Neural cell (in vitro differentiated cells): ENCODE data around the gene FBN1. TPM values are rescaled to one million over a fixed set of nuclear protein-coding genes. Genes with fewer than 3 reads are reported as not detected.

Experiments
- H2AFZ ChIP-seq: fragments of 200-600, 300-800 bp; sonication (generic), shearing (Covaris generic); 2 replicates; pipeline ENCODE4 v1.6.0; 2014; ENCODE audit warnings: low read depth, mild to moderate bottlenecking, antibody characterized with exemption, low read length, moderate library complexity
- H3F3A ChIP-seq: fragments of 200-600 bp; shearing (Covaris generic); 2 replicates; pipeline ENCODE4 v1.6.1; 2016; ENCODE audit warnings: mild to moderate bottlenecking, moderate library complexity, mixed read lengths, antibody characterized with exemption, low read length; ENCODE audit not compliant: insufficient read depth, poor library complexity, severe bottlenecking
- H3K27ac ChIP-seq: fragments of 200-600, 300-800 bp; sonication (generic), shearing (Covaris generic); 2 replicates; pipeline ENCODE4 v1.5.1; 2014; ENCODE audit warnings: mild to moderate bottlenecking, low read length, moderate library complexity
- H3K27me3 ChIP-seq: fragments of 300-800, 200-600 bp; sonication (generic), shearing (Covaris generic); 2 replicates; pipeline ENCODE4 v1.6.0; 2014; ENCODE audit warnings: mild to moderate bottlenecking, low read depth, low read length, moderate library complexity; ENCODE audit not compliant: insufficient read depth
- H3K36me3 ChIP-seq: fragments of 300-800, 200-600 bp; sonication (generic), shearing (Covaris generic); 2 replicates; pipeline ENCODE4 v1.5.1; 2014; ENCODE audit warnings: mild to moderate bottlenecking, antibody characterized with exemption, low read length, moderate library complexity; ENCODE audit not compliant: insufficient read depth
- H3K4me2 ChIP-seq: fragments of 300-800, 200-600 bp; sonication (generic), shearing (Covaris generic); 2 replicates; pipeline ENCODE4 v1.6.0; 2014; ENCODE audit warnings: mild to moderate bottlenecking, low read length
- H3K4me3 ChIP-seq: fragments of 300-800, 200-600 bp; sonication (generic), shearing (Covaris generic); 2 replicates; pipeline ENCODE4 v1.5.1; 2014; ENCODE audit warnings: mild to moderate bottlenecking, low read length, moderate library complexity
- H3K79me2 ChIP-seq: fragments of 200-600 bp; shearing (Covaris generic); replicated peaks from 2 replicates; pipeline ENCODE4 v1.6.0; 2014; ENCODE audit warnings: mild to moderate bottlenecking, low read length, moderate library complexity; ENCODE audit not compliant: insufficient read depth
- H3K9ac ChIP-seq: fragments of 300-800, 200-600 bp; sonication (generic), shearing (Covaris generic); 2 replicates; pipeline ENCODE4 v1.6.1; 2016; ENCODE audit warnings: mild to moderate bottlenecking, low read length, mixed read lengths
- H3K9me2 ChIP-seq: fragments of 200-600 bp; shearing (Covaris generic); 2 replicates; pipeline ENCODE4 v1.6.1; 2016; ENCODE audit warnings: mild to moderate bottlenecking, low read length, mixed read lengths; ENCODE audit not compliant: insufficient read depth
- H3K9me3 ChIP-seq: fragments of 200-600, 300-800 bp; sonication (generic), shearing (Covaris generic); 2 replicates; pipeline ENCODE4 v1.6.1; 2016; ENCODE audit warnings: mild to moderate bottlenecking, mixed run types, low read length, moderate library complexity, mixed read lengths
- H4K20me1 ChIP-seq: fragments of 200-600 bp; shearing (Covaris generic); 2 replicates; pipeline ENCODE4 v1.6.1; 2016; ENCODE audit warnings: mild to moderate bottlenecking, mixed run types; ENCODE audit not compliant: insufficient read depth
- EP300 ChIP-seq: fragments of 450-650 bp; conservative IDR thresholded peaks from 2 replicates; pipeline ENCODE4 v1.6.1; 2014; ENCODE audit warnings: antibody characterized with exemption, mild to moderate bottlenecking, moderate library complexity; ENCODE audit not compliant: poor library complexity, severe bottlenecking
- EZH2 ChIP-seq: fragments of 200-600, 300-800 bp; shearing (Covaris generic), sonication (generic); IDR thresholded peaks from 2 replicates; pipeline ENCODE4 v1.6.1; 2014; ENCODE audit warnings: antibody characterized with exemption, low read length, borderline replicate concordance, mild to moderate bottlenecking; ENCODE audit not compliant: insufficient read depth, poor library complexity, severe bottlenecking
- MXI1 ChIP-seq: fragments of 450-650 bp; conservative IDR thresholded peaks from 2 replicates; pipeline ENCODE4 v1.6.1; 2014; ENCODE audit warnings: antibody characterized with exemption, mild to moderate bottlenecking; ENCODE audit not compliant: poor library complexity, severe bottlenecking
- POLR2AphosphoS5 ChIP-seq: IDR thresholded peaks from 2 replicates; pipeline ENCODE4 v1.6.1; 2012
- RAD21 ChIP-seq: fragments of 450-650 bp; conservative IDR thresholded peaks from 2 replicates; pipeline ENCODE4 v1.6.1; 2014; ENCODE audit warnings: antibody characterized with exemption, mild to moderate bottlenecking, moderate library complexity
- SMC3 ChIP-seq: fragments of 450-650 bp; conservative IDR thresholded peaks from 2 replicates; pipeline ENCODE4 v1.6.1; 2014; ENCODE audit warnings: antibody characterized with exemption, mild to moderate bottlenecking, moderate library complexity; ENCODE audit not compliant: poor library complexity
- TAF1 ChIP-seq: IDR thresholded peaks from 2 replicates; pipeline ENCODE4 v1.6.1; 2012; ENCODE audit warnings: low read depth
- polyA plus RNA-seq: library from polyadenylated mRNA; depleted of rRNA; stranded (reverse); fragments of >200 nt; gene quantifications from 2 replicates; pipeline ENCODE4 v1.2.3, GENCODE V29; 2014
- TF ChIP-seq, protein P1 (sequence below): IDR thresholded peaks from 2 replicates; pipeline ENCODE4 v1.6.1; 2012; ENCODE audit warnings: borderline replicate concordance
- TF ChIP-seq, protein P2 (sequence below): fragments of 450-650 bp; IDR thresholded peaks from 2 replicates; pipeline ENCODE4 v1.5.1; 2014; ENCODE audit warnings: antibody characterized with exemption, mild to moderate bottlenecking, moderate library complexity; ENCODE audit not compliant: poor library complexity, severe bottlenecking

FBN1 gene
- polyA plus RNA-seq, 1 donor from 2014 or later: 22.0 TPM

DNA sequence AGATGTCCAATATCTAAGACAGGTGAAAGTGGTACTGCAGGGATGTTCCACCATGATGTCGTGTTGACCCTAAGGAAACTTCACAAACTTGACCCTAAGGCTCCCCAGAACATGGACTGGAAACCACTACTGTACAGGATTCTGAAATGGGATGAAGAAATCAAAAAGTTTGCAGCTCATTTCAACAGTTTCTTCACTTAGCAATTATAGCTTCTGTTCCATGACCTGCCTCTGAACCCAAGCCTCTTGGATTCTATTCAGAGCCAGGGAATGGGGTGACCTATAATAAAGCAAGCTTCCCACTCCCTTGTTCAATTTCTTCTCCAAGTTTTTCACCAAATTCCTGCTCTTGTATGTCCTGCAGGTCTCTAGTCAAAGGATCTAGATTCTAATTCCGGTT is 273.5 kb downstream of the FBN1 start:
- H3K9me3 ChIP-seq: no peaks in the 10 kb centered on the region
- no peaks in the 10 kb centered on the region for H3K36me3 ChIP-seq
- H3F3A ChIP-seq: no peaks in the 10 kb centered on the region
- H3K27ac ChIP-seq: no peak overlapping the region
- TF ChIP-seq EP300: no peak
- no peak overlapping the region for H3K4me2 ChIP-seq
- H3K9me2 ChIP-seq: no peaks in the 10 kb centered on the region
- no peaks in the 10 kb centered on the region for H4K20me1 ChIP-seq
- no peaks in the 10 kb centered on the region for H3K27me3 ChIP-seq
- no peaks in the 10 kb centered on the region for H3K79me2 ChIP-seq
- no peak overlapping the region for H2AFZ ChIP-seq
- no peak overlapping the region for H3K4me3 ChIP-seq
- H3K9ac ChIP-seq: no peak overlapping the region

DNA sequence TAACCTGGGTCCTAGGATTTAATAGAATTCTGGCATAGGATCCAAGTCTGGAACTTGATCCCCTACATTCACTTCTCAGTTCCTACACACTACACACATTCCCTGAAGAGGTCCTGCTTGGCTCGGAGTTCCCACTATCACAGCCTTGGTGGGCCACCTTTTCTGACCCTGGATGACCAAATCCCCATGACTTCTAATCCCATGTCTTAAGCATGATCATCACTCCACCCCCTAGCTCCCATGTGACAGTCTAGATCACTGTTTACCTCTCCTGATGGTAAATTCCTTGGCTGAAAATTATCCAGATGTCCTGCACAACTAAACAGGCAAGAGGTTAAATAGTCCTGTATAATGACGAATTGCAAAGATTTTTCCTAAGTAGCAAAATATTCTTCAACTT is 274.0 kb downstream of the FBN1 start:
- Histone ChIP-seq H3K27me3 (no peaks in the 10 kb centered on the region), H4K20me1 (no peaks in the 10 kb centered on the region), H3K36me3 (no peaks in the 10 kb centered on the region), H2AFZ (no peak overlapping the region), H3K27ac (no peak overlapping the region), H3K9me2 (no peaks in the 10 kb centered on the region), H3F3A (no peaks in the 10 kb centered on the region), H3K9ac (no peak overlapping the region), H3K4me2 (no peak overlapping the region), H3K4me3 (no peak overlapping the region), H3K9me3 (no peaks in the 10 kb centered on the region), H3K79me2 (no peaks in the 10 kb centered on the region)
- TF ChIP-seq EZH2 (no peak), MXI1 (no peak), TAF1 (no peak), SMC3 (no peak), RAD21 (no peak), POLR2AphosphoS5 (no peak), EP300 (no peak)
- TF ChIP-seq, protein P1, sequence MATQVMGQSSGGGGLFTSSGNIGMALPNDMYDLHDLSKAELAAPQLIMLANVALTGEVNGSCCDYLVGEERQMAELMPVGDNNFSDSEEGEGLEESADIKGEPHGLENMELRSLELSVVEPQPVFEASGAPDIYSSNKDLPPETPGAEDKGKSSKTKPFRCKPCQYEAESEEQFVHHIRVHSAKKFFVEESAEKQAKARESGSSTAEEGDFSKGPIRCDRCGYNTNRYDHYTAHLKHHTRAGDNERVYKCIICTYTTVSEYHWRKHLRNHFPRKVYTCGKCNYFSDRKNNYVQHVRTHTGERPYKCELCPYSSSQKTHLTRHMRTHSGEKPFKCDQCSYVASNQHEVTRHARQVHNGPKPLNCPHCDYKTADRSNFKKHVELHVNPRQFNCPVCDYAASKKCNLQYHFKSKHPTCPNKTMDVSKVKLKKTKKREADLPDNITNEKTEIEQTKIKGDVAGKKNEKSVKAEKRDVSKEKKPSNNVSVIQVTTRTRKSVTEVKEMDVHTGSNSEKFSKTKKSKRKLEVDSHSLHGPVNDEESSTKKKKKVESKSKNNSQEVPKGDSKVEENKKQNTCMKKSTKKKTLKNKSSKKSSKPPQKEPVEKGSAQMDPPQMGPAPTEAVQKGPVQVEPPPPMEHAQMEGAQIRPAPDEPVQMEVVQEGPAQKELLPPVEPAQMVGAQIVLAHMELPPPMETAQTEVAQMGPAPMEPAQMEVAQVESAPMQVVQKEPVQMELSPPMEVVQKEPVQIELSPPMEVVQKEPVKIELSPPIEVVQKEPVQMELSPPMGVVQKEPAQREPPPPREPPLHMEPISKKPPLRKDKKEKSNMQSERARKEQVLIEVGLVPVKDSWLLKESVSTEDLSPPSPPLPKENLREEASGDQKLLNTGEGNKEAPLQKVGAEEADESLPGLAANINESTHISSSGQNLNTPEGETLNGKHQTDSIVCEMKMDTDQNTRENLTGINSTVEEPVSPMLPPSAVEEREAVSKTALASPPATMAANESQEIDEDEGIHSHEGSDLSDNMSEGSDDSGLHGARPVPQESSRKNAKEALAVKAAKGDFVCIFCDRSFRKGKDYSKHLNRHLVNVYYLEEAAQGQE: no peak
- TF ChIP-seq, protein P2, sequence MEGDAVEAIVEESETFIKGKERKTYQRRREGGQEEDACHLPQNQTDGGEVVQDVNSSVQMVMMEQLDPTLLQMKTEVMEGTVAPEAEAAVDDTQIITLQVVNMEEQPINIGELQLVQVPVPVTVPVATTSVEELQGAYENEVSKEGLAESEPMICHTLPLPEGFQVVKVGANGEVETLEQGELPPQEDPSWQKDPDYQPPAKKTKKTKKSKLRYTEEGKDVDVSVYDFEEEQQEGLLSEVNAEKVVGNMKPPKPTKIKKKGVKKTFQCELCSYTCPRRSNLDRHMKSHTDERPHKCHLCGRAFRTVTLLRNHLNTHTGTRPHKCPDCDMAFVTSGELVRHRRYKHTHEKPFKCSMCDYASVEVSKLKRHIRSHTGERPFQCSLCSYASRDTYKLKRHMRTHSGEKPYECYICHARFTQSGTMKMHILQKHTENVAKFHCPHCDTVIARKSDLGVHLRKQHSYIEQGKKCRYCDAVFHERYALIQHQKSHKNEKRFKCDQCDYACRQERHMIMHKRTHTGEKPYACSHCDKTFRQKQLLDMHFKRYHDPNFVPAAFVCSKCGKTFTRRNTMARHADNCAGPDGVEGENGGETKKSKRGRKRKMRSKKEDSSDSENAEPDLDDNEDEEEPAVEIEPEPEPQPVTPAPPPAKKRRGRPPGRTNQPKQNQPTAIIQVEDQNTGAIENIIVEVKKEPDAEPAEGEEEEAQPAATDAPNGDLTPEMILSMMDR: no peak

DNA sequence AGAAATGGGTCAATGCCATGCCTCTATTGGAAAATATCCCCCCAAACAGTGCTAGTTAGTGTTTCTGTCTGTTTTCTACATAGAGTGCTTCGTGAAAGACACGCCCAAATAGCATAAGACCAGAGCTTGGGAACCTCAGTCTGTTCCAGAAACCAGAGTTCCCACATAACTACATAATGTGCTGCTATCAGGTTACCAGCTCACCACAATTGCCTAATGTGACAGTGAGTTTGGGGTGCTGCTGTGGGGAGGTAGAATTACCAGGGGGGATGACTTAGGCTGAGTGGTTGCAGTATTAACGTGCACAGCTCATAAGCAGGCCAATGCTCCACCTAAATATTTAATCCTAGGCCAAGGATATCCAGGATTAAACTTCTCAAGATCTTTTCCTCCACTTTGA is 275.0 kb downstream of the FBN1 start:
- H3K4me2 ChIP-seq: no peak overlapping the region
- H3F3A ChIP-seq: no peaks in the 10 kb centered on the region
- H3K9ac ChIP-seq: no peak overlapping the region
- no peak overlapping the region for H2AFZ ChIP-seq
- H3K9me3 ChIP-seq: no peaks in the 10 kb centered on the region
- no peaks in the 10 kb centered on the region for H3K36me3 ChIP-seq
- H3K27ac ChIP-seq: no peak overlapping the region
- H3K79me2 ChIP-seq: no peaks in the 10 kb centered on the region
- no peaks in the 10 kb centered on the region for H3K27me3 ChIP-seq
- H3K9me2 ChIP-seq: no peaks in the 10 kb centered on the region
- TF ChIP-seq MXI1 (no peak), EZH2 (no peak), POLR2AphosphoS5 (no peak), EP300 (no peak), TAF1 (no peak), RAD21 (no peak), SMC3 (no peak)
- TF ChIP-seq, protein P1: no peak
- TF ChIP-seq, protein P2: no peak
- H3K4me3 ChIP-seq: no peak overlapping the region
- H4K20me1 ChIP-seq: no peaks in the 10 kb centered on the region
